Trophoblast cell (in vitro differentiated cells and primary cell): Measurements from ENCODE around the gene PDIA4.
A peak's percentile ranks its signal among the peaks of the same experiment; 100 is the strongest.

ENCODE experiments used
- DNase-seq, 2 donors: peaks; one replicate each; pipeline ENCODE4 v3.0.0-alpha.2; 2016
- H2AFZ ChIP-seq: 2 replicates; pipeline ENCODE4 v1.6.1; 2013; ENCODE audit warnings: low read length, moderate library complexity, mild to moderate bottlenecking; ENCODE audit not compliant: insufficient read depth, poor library complexity
- H2AK5ac ChIP-seq: 2 replicates; pipeline ENCODE4 v1.6.1; 2013; ENCODE audit warnings: mild to moderate bottlenecking, low read length
- H2BK120ac ChIP-seq: 2 replicates; pipeline ENCODE4 v1.6.1; 2013; ENCODE audit warnings: low read length, mild to moderate bottlenecking, moderate library complexity; ENCODE audit not compliant: insufficient read depth, poor library complexity
- H2BK12ac ChIP-seq: 2 replicates; pipeline ENCODE4 v1.6.1; 2013; ENCODE audit warnings: mild to moderate bottlenecking, low read length, moderate library complexity
- H2BK5ac ChIP-seq: 2 replicates; pipeline ENCODE4 v1.6.1; 2013; ENCODE audit warnings: low read length, low read depth, moderate library complexity, mild to moderate bottlenecking; ENCODE audit not compliant: poor library complexity
- H3K14ac ChIP-seq: 2 replicates; pipeline ENCODE4 v1.6.1; 2013; ENCODE audit warnings: mild to moderate bottlenecking, low read length
- H3K18ac ChIP-seq: 2 replicates; pipeline ENCODE4 v1.6.1; 2013; ENCODE audit warnings: mild to moderate bottlenecking, low read length
- H3K23ac ChIP-seq: 2 replicates; pipeline ENCODE4 v1.6.1; 2013; ENCODE audit warnings: low read length
- H3K27ac ChIP-seq: 2 replicates; pipeline ENCODE4 v1.5.1; 2013; ENCODE audit warnings: low read depth, mild to moderate bottlenecking, inconsistent platforms, low read length, moderate library complexity
- H3K27me3 ChIP-seq: 2 replicates; pipeline ENCODE4 v1.6.1; 2013; ENCODE audit warnings: inconsistent platforms, mild to moderate bottlenecking, low read length, moderate library complexity; ENCODE audit not compliant: insufficient read depth
- H3K36me3 ChIP-seq, 2 experiments: 1 replicate in 1 of 2; 2 replicates in 1 of 2; pipeline ENCODE4 v1.6.1; 2013; ENCODE audit warnings: low read length in 2 of 2, mild to moderate bottlenecking in 2 of 2, moderate library complexity in 1 of 2; ENCODE audit not compliant: insufficient read depth in 2 of 2, control insufficient read depth in 1 of 2
- H3K4ac ChIP-seq: 2 replicates; pipeline ENCODE4 v1.6.1; 2013; ENCODE audit warnings: low read depth, mild to moderate bottlenecking, low read length, moderate library complexity
- H3K4me1 ChIP-seq, 2 experiments: 1 replicate in 1 of 2; 2 replicates in 1 of 2; pipeline ENCODE4 v1.6.1; 2013; ENCODE audit warnings: low read length in 2 of 2, mild to moderate bottlenecking in 2 of 2, moderate library complexity in 1 of 2; ENCODE audit not compliant: insufficient read depth in 2 of 2, control insufficient read depth in 1 of 2
- H3K4me2 ChIP-seq: 2 replicates; pipeline ENCODE4 v1.6.1; 2013; ENCODE audit warnings: inconsistent platforms, mild to moderate bottlenecking, low read length, moderate library complexity
- H3K4me3 ChIP-seq: 2 replicates; pipeline ENCODE4 v1.5.1; 2013; ENCODE audit warnings: mild to moderate bottlenecking, low read depth, low read length, inconsistent platforms
- H3K79me1 ChIP-seq: one replicate; pipeline ENCODE4 v1.6.1; 2013; ENCODE audit warnings: low read length
- H3K79me2 ChIP-seq: 2 replicates; pipeline ENCODE4 v1.6.1; 2013; ENCODE audit warnings: low read length, mild to moderate bottlenecking; ENCODE audit not compliant: control insufficient read depth, insufficient read depth, poor library complexity
- H3K9ac ChIP-seq: 2 replicates; pipeline ENCODE4 v1.6.1; 2013; ENCODE audit warnings: mild to moderate bottlenecking, low read length
- H3K9me3 ChIP-seq: 2 replicates; pipeline ENCODE4 v1.6.1; 2013; ENCODE audit warnings: low read depth, mild to moderate bottlenecking, control low read depth, inconsistent platforms, low read length; ENCODE audit not compliant: insufficient read depth
- H4K12ac ChIP-seq: 2 replicates; pipeline ENCODE4 v1.6.1; 2013; ENCODE audit warnings: low read depth, mild to moderate bottlenecking, low read length, moderate library complexity
- H4K8ac ChIP-seq: 2 replicates; pipeline ENCODE4 v1.6.1; 2013; ENCODE audit warnings: low read depth, mild to moderate bottlenecking, low read length, moderate library complexity
- H4K91ac ChIP-seq: one replicate; pipeline ENCODE4 v1.6.1; 2013; ENCODE audit warnings: low read depth, mild to moderate bottlenecking, low read length, moderate library complexity
- WGBS: extraction: QIAGEN DNeasy Blood & Tissue Kit; methylation state at CpG from one replicate; pipeline ENCODE4 v1.1.7; 2013; ENCODE audit warnings: missing lambda C conversion rate; ENCODE audit not compliant: insufficient read length, insufficient coverage; ENCODE audit errors: extremely low coverage; 5-methylcytosine and 5-hydroxymethylcytosine counted together

PDIA4 gene

GRCh38 chr7:149053885-149054284, 25.6 kb upstream of the PDIA4 start:
- H3K9ac ChIP-seq: no peak overlapping the region
- no peak overlapping the region for H2BK120ac ChIP-seq
- no peaks in the 10 kb centered on the region for H3K27me3 ChIP-seq
- H4K12ac ChIP-seq: no peak overlapping the region
- H3K4me3 ChIP-seq: no peak overlapping the region
- peak in 1 of 2 donors; percentile 53 for DNase-seq
- no CpG with 5 or more reads among the region's 8 CpGs for WGBS
- no peak overlapping the region for H3K23ac ChIP-seq
- no peak overlapping the region for H4K8ac ChIP-seq
- no peak overlapping the region for H2AFZ ChIP-seq
- no peak overlapping the region for H3K27ac ChIP-seq
- no peak overlapping the region for H3K4ac ChIP-seq
- no peak overlapping the region for H3K18ac ChIP-seq
- H3K14ac ChIP-seq: no peak overlapping the region
- H3K4me1 ChIP-seq: no peaks in the 10 kb centered on the region
- no peaks in the 10 kb centered on the region for H3K36me3 ChIP-seq
- H2BK5ac ChIP-seq: no peak overlapping the region
- H2AK5ac ChIP-seq: no peak overlapping the region
- H4K91ac ChIP-seq: no peak overlapping the region
- no peak overlapping the region for H2BK12ac ChIP-seq
- H3K79me1 ChIP-seq: no peaks in the 10 kb centered on the region
- no peaks in the 10 kb centered on the region for H3K79me2 ChIP-seq
- no peak overlapping the region for H3K4me2 ChIP-seq
- peaks cover 2% of the 10 kb centered on the region for H3K9me3 ChIP-seq

GRCh38 chr7:149053384-149053783, 25.1 kb upstream of the PDIA4 start:
- Histone ChIP-seq H3K23ac (no peak overlapping the region), H3K27me3 (no peaks in the 10 kb centered on the region), H3K79me2 (no peaks in the 10 kb centered on the region), H4K91ac (no peak overlapping the region), H3K79me1 (no peaks in the 10 kb centered on the region), H4K12ac (no peak overlapping the region), H4K8ac (no peak overlapping the region), H3K36me3 (no peaks in the 10 kb centered on the region), H3K9me3 (peaks cover 4% of the 10 kb centered on the region), H3K14ac (no peak overlapping the region), H2AFZ (no peak overlapping the region), H2BK120ac (no peak overlapping the region), H3K4ac (no peak overlapping the region), H2AK5ac (no peak overlapping the region), H3K4me1 (no peaks in the 10 kb centered on the region), H3K4me2 (no peak overlapping the region), H3K9ac (no peak overlapping the region), H2BK12ac (no peak overlapping the region), H3K18ac (no peak overlapping the region), H3K4me3 (no peak overlapping the region), H3K27ac (no peak overlapping the region), H2BK5ac (no peak overlapping the region)
- peak in 1 of 2 donors; percentile 21 for DNase-seq
- no CpG with 5 or more reads among the region's 1 CpG for WGBS

GRCh38 chr7:149050941-149051340, 22.6 kb upstream of the PDIA4 start:
- no peak overlapping the region for H3K9ac ChIP-seq
- no peak overlapping the region for H3K18ac ChIP-seq
- peaks cover 2% of the 10 kb centered on the region for H3K9me3 ChIP-seq
- H3K4me1 ChIP-seq: no peaks in the 10 kb centered on the region
- H3K27me3 ChIP-seq: no peaks in the 10 kb centered on the region
- no peaks in the 10 kb centered on the region for H3K79me2 ChIP-seq
- no peak overlapping the region for H3K27ac ChIP-seq
- H4K12ac ChIP-seq: no peak overlapping the region
- H3K23ac ChIP-seq: no peak overlapping the region
- H3K79me1 ChIP-seq: no peaks in the 10 kb centered on the region
- no peak overlapping the region for H2BK12ac ChIP-seq
- H3K4ac ChIP-seq: no peak overlapping the region
- no peak overlapping the region for H3K4me2 ChIP-seq
- H3K14ac ChIP-seq: no peak overlapping the region
- no peak overlapping the region for H2AFZ ChIP-seq
- H3K36me3 ChIP-seq: no peaks in the 10 kb centered on the region
- DNase-seq: no peak
- no CpG with 5 or more reads among the region's 3 CpGs for WGBS
- no peak overlapping the region for H2AK5ac ChIP-seq
- H2BK120ac ChIP-seq: no peak overlapping the region
- H3K4me3 ChIP-seq: no peak overlapping the region
- H2BK5ac ChIP-seq: no peak overlapping the region
- no peak overlapping the region for H4K8ac ChIP-seq
- no peak overlapping the region for H4K91ac ChIP-seq

- Histone ChIP-seq H3K27me3 (no peaks in the 10 kb centered on the region), H3K9me3 (peaks cover 2% of the 10 kb centered on the region), H4K8ac (no peak overlapping the region), H3K4ac (no peak overlapping the region), H3K4me1 (no peaks in the 10 kb centered on the region), H2BK12ac (no peak overlapping the region), H3K4me2 (no peak overlapping the region), H4K91ac (no peak overlapping the region), H2BK120ac (no peak overlapping the region), H4K12ac (no peak overlapping the region), H3K27ac (no peak overlapping the region), H3K4me3 (no peak overlapping the region), H3K79me1 (no peaks in the 10 kb centered on the region), H3K9ac (no peak overlapping the region), H2AK5ac (no peak overlapping the region), H2AFZ (no peak overlapping the region), H2BK5ac (no peak overlapping the region), H3K36me3 (no peaks in the 10 kb centered on the region), H3K14ac (no peak overlapping the region), H3K23ac (no peak overlapping the region), H3K79me2 (no peaks in the 10 kb centered on the region), H3K18ac (no peak overlapping the region)
- no peak for DNase-seq
- no CpG with 5 or more reads among the region's 3 CpGs for WGBS
These were observed 20.5 kb upstream of the PDIA4 start for GRCh38 chr7:149048805-149049204.
